GM13976 (cell line): Measurements from ENCODE around the gene AGBL1.

Experiments
- DNase-seq: peaks from one replicate; pipeline ENCODE4 v3.0.0; 2012; ENCODE audit warnings: low spot score
- in situ Hi-C: fragments of 300-500 bp; cut with MboI; formaldehyde crosslinking; loops from one replicate; pipeline ENCODE4 v1.12.0; 2022; ENCODE audit warnings: low sequenced_read_pairs, mixed read lengths, inconsistent platforms; ENCODE audit not compliant: unreplicated experiment
- TF ChIP-seq, protein P1 (sequence below): IDR thresholded peaks from 2 replicates; pipeline ENCODE4 v1.5.1; 2012; ENCODE audit warnings: borderline replicate concordance, mild to moderate bottlenecking; ENCODE audit not compliant: insufficient read depth; ENCODE audit errors: extremely low read depth, missing control alignments, control extremely low read depth

AGBL1 gene

DNA sequence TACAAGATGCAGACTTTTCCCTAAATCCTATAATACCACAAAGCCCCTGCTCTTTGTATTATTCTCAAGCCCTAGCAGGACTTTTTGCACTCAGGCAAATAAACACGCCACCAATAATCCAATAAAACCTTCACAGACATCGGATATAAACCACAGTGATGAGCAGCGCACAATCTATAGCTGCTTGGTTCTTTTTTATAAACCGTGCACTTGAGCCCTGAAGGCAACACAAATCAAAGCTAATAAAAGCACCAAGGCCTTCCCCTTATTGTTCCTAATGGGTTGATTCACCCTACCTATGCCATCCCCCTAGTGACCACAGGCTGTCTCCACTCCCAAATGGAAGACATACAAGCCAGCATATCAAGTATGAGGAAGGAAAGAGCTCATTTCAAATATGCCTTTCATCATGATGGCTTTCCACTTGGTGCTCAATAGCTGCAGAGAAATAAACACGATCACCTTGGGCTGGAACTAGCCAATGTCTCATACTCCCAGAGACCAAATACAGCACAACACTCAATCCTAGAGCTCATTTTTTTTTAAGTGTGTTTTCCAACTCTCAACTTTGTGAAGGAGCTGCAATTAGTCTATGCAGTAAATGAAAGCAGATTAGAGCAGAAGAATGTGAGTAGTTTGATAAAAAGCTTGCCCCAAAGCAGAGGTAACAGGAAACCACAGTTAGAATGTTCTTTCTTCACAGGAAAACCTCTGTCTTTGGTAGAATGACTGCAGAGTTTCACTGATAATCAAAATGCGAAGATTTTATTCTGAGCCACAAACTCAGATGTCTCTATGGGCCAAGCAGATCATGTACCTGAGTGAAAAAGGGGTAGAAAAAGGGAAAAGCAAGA lies 573.9 kb downstream of the AGBL1 start:
- TF ChIP-seq, protein P1, sequence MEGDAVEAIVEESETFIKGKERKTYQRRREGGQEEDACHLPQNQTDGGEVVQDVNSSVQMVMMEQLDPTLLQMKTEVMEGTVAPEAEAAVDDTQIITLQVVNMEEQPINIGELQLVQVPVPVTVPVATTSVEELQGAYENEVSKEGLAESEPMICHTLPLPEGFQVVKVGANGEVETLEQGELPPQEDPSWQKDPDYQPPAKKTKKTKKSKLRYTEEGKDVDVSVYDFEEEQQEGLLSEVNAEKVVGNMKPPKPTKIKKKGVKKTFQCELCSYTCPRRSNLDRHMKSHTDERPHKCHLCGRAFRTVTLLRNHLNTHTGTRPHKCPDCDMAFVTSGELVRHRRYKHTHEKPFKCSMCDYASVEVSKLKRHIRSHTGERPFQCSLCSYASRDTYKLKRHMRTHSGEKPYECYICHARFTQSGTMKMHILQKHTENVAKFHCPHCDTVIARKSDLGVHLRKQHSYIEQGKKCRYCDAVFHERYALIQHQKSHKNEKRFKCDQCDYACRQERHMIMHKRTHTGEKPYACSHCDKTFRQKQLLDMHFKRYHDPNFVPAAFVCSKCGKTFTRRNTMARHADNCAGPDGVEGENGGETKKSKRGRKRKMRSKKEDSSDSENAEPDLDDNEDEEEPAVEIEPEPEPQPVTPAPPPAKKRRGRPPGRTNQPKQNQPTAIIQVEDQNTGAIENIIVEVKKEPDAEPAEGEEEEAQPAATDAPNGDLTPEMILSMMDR: no peak
- in situ Hi-C loops: no loop called here
- no peak for DNase-seq

DNA sequence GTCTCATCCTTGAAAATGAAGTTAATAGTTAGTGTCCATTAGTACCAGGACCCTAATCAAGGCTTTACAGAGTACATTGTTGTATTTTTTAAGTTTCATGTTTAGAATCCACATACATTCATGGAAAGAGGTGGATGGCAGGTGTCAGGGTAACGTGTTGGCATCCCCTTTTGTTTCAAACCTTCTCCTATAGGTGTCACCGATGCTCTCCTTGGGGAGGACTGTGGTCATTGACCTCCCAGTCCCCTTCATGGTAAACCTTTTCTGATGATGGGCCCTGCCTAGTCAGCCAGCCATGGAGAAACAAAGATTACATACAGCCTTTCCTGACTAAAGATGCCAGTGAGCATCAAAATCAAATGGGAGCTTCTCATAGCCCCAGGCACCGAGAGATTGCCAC lies 574.8 kb downstream of the AGBL1 start:
- in situ Hi-C loops: no loop called here
- no peak for DNase-seq
- TF ChIP-seq, protein P1: no peak

DNA sequence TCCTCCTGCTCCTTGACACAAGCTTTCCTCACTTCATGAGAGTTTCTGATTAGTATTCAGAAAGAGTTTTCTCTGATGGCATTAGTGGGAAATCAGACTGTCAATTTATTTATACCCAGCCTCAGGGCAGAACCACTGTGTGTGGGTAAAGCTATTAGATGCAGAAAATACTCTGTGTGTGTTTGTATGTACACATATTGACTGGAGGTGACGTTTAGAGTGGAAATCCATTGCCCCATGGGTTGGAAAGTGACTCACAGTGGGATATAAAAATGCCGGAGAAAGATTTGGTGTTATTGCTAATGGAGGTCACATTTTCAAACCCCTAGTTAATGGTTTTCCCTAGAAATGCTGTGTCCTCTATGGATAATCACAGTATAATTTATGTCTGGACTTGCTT lies 577.6 kb downstream of the AGBL1 start:
- DNase-seq: no peak
- in situ Hi-C loops: no loop called here
- TF ChIP-seq, protein P1: no peak

DNA sequence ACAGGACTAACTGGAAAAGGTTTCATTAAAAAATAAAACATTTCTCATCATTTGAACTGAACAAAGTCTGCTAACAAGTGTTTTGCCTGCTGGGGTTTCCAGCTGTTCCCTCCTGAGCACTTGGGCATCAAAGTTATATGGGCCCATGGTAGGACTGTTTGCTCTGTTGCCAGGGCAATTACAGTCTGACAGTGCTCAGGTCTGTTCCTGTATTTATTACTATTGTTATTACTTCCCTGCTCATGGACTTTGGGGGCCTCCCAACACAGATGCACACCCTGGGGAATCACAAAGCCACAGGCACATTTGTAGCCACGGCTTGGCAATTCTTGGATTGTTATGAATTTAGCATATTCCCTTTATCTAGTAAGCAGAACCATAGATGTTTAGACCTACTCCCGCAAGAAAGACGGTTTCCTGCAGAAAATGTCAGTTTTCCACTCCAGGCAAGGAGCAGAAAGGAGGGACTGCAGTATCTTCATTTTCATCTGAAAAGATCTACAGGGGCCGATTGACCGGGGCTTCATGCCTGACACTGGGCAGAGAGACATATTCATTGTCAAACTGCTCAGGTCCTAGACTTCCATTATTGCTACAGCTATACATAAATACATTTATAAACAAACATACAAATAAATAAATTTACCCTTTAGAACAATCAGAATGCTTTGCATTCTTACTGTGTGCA lies 580.2 kb downstream of the AGBL1 start:
- in situ Hi-C loops: no loop called here
- TF ChIP-seq, protein P1: no peak
- no peak for DNase-seq

DNA sequence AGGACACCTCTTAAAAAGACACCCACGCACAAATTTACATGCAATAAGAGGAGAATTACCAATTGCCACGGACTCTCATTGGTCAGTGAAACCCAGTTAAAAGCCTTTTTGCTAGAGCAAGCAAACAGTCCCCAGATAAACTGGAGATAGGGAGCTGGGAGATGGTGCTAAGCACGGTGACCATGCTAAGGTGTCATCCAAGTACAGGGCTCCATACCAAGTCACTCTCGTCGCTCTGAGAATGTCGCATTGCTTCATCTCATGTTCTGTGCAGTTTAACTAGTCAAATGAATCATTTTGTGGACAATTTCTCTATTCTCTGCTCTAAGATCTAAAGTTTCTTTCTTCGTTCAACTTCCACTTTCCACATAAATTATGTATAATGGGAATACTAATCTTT lies 581.9 kb downstream of the AGBL1 start:
- in situ Hi-C loops: no loop called here
- TF ChIP-seq, protein P1: no peak
- no peak for DNase-seq

DNA sequence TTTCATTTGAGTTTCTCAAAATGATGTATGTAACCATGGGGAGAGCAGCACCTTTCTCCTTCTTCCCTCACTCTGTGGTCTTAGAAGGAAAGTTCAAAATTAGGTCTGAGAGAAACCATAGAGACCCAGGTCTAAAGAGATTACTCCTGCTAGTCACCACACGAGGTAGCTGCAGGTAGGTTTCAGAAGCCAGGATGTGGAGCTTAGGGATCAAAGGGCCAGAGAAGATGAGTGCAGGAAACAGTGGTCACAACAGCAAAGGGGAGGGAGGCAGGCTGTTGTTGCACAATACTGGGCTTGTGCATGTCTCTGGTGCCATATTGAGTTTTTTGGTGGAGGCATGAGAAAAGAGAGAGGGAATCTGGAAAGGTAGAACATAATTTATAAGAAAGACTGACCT lies 583.6 kb downstream of the AGBL1 start:
- no peak for DNase-seq
- TF ChIP-seq, protein P1: no peak
- in situ Hi-C loops: no loop called here

DNA sequence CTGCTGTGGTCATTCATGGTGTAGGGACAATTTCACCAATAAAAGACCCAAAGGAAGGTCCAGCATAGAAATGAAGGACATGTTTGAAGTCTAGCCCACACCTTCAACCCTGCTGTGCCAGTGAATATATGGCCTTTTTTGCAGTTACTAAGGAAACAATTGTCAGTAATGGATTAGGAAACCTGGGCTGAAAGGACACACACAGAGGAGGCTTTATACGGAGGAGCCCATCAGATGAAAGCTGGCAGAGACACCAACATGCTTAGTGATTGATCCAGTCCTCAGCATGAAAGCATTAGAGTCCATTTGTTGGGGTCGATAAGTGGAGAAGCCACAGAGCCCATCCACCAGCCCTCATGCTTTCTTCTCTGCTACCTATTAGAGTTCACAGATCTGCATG lies 584.3 kb downstream of the AGBL1 start:
- in situ Hi-C loops: no loop called here
- DNase-seq: no peak
- TF ChIP-seq, protein P1: no peak
